IMR-90 (cell line): Measurements from ENCODE around the gene DYNC2H1.

ENCODE experiments used
- BHLHE40 ChIP-seq: fragments of 150-350 bp; IDR thresholded peaks from 2 replicates; pipeline ENCODE4 v1.6.1; 2016; ENCODE audit warnings: mild to moderate bottlenecking, low read depth, low read length
- FOS ChIP-seq: fragments of 150-350 bp; IDR thresholded peaks from 2 replicates; pipeline ENCODE4 v1.6.1; 2016; ENCODE audit warnings: low read depth, low read length
- MXI1 ChIP-seq: IDR thresholded peaks from 2 replicates; pipeline ENCODE4 v1.6.1; 2012; ENCODE audit warnings: low read depth, mild to moderate bottlenecking, low read length, moderate library complexity, borderline replicate concordance
- POLR2A ChIP-seq: IDR thresholded peaks from 2 replicates; pipeline ENCODE4 v1.6.1; 2012; ENCODE audit warnings: mild to moderate bottlenecking, low read depth, low read length
- RFX5 ChIP-seq: IDR thresholded peaks from 2 replicates; pipeline ENCODE4 v1.8.0; 2012; ENCODE audit warnings: low read depth, mild to moderate bottlenecking, low read length, moderate library complexity
- SMC3 ChIP-seq: fragments of 150-350 bp; IDR thresholded peaks from 2 replicates; pipeline ENCODE4 v1.6.1; 2016; ENCODE audit warnings: low read depth, mild to moderate bottlenecking, antibody characterized with exemption, low read length, moderate library complexity
- TF ChIP-seq, protein P1 (sequence below): conservative IDR thresholded peaks from 2 replicates; pipeline ENCODE4 v1.5.1; 2012; ENCODE audit warnings: mild to moderate bottlenecking, low read depth, low read length, improper control_type of control experiment

DNA sequence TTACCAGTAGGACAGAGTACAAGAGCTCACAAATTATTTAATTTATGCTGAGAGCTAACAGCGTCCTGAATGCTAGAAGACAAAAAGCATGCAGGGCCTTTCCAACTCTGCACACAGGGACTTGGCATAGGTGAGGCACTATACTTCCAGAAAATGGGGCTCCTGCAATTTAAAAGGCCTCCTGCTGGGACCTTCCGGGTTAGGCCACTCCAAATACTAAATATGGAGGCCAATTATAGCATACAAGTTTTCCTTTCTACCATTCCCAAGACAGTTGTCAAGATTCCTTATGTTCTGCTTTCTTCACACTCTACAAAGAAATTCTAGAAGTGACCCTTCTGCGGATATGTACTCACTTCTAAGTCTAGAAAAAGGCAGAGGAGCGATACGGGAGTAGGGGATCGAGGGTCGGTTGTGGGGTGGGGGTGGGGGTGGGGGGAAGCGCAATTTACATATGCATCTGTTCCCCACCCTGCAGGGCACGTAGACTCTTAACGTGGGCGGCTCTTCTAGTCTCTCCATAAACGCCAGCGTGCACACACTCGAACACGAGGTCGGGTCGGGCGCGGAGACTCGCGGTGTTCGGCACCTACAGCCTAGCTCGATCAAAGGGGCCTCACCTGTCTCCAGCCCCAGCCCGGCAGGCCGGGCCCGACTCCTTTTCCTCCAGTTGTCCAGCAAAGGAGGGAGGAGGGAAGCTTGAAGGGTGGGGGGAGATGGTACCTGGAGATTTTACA is 18.0 kb upstream of the DYNC2H1 start:
- TF ChIP-seq RFX5 (no peak), POLR2A (peak; percentile 41; the same call in 1 of the 2 replicates), BHLHE40 (no peak), FOS (no peak), MXI1 (peak; percentile 78; the same call in 1 of the 2 replicates), SMC3 (no peak)
- TF ChIP-seq, protein P1, sequence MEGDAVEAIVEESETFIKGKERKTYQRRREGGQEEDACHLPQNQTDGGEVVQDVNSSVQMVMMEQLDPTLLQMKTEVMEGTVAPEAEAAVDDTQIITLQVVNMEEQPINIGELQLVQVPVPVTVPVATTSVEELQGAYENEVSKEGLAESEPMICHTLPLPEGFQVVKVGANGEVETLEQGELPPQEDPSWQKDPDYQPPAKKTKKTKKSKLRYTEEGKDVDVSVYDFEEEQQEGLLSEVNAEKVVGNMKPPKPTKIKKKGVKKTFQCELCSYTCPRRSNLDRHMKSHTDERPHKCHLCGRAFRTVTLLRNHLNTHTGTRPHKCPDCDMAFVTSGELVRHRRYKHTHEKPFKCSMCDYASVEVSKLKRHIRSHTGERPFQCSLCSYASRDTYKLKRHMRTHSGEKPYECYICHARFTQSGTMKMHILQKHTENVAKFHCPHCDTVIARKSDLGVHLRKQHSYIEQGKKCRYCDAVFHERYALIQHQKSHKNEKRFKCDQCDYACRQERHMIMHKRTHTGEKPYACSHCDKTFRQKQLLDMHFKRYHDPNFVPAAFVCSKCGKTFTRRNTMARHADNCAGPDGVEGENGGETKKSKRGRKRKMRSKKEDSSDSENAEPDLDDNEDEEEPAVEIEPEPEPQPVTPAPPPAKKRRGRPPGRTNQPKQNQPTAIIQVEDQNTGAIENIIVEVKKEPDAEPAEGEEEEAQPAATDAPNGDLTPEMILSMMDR = no peak
